ENCODE results near the gene ANKRD23. TPM values are rescaled to one million over a fixed set of nuclear protein-coding genes. Genes with fewer than 3 reads are reported as not detected.

The ANKRD23 gene
- total and polyA plus RNA-seq, 2 of the 4 experiments (the other 2 are of a cell fraction): 0.54 to 1.5 TPM

DNA sequence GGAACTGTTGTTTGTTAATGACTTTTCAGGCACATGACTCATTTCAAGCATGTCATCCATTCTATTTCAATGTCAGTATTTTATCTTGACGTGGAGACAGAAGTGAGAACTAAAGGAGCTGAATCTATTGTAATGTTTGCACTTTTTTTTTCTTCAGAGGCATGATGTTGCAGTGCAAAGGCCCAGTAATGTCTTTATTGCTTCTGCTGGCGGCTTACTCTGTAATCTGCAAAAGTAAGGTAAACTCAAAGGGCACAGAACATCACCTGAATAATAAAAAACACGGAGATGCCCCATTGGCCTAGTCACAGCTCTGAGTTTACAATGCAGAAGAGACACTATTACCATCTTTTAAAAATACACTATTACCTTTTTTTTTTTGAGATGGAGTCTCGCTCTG, 30.2 kb downstream of the ANKRD23 start:
- Histone ChIP-seq H2AK5ac (ENCODE audit: low read depth, low read length) (no peak overlapping the region), H2AFZ (replicated peaks; ENCODE audit: low read length, poor library complexity) (no peak overlapping the region), H3K56ac (ENCODE audit: extremely low read depth, insufficient read depth, low read length) (no peak overlapping the region), H2BK120ac (ENCODE audit: low read depth, low read length) (no peak overlapping the region), H3K27ac (ENCODE audit: insufficient read depth, low read length) (no peak overlapping the region), H3K79me1 (ENCODE audit: low read depth in 1 of 2, low read length in 2 of 2) (peaks cover 12 to 15% of the 10 kb centered on the region in 2 experiments), H2BK20ac (ENCODE audit: low read depth, low read length) (no peak overlapping the region), H4K8ac (ENCODE audit: low read depth in 2 of 2, low read length in 2 of 2) (no peak overlapping the region), H3K9me3 (ENCODE audit: control insufficient read depth, insufficient read depth, low read length) (no peaks in the 10 kb centered on the region), H3K14ac (replicated peaks; ENCODE audit: low read depth, low read length) (no peak overlapping the region), H2AK9ac (replicated peaks; ENCODE audit: low read depth, low read length, poor library complexity) (no peak overlapping the region), H4K5ac (ENCODE audit: low read depth, low read length) (no peak overlapping the region), H3K9ac (ENCODE audit: low read depth, low read length) (no peak overlapping the region), H3K9me1 (ENCODE audit: insufficient read depth, low read length) (peaks cover 13% of the 10 kb centered on the region), H3K23ac (ENCODE audit: low read depth, low read length) (no peak overlapping the region), H3K18ac (ENCODE audit: low read depth, low read length) (no peak overlapping the region), H4K20me1 (ENCODE audit: insufficient read depth, low read length) (peaks cover 16% of the 10 kb centered on the region), H3K4me2 (ENCODE audit: low read depth, low read length) (no peak overlapping the region), H2BK5ac (ENCODE audit: low read depth, low read length, poor library complexity, severe bottlenecking) (no peak overlapping the region), H4K91ac (ENCODE audit: insufficient read depth, low read depth, low read length) (no peak overlapping the region), H3K4ac (ENCODE audit: low read depth, low read length) (no peak overlapping the region), H2BK15ac (ENCODE audit: low read depth, low read length) (no peak overlapping the region), H3K4me3 (ENCODE audit: insufficient read depth, low read depth, low read length) (no peak overlapping the region), H3K27me3 (ENCODE audit: control insufficient read depth, insufficient read depth, low read length) (no peaks in the 10 kb centered on the region), H3K4me1 (ENCODE audit: control insufficient read depth, insufficient read depth, low read length) (peaks cover 12% of the 10 kb centered on the region), H3K36me3 (ENCODE audit: control insufficient read depth, insufficient read depth, low read length) (peaks cover 2% of the 10 kb centered on the region; the same call in 1 of the 2 replicates)
- in situ Hi-C loops (cut with MboI; ENCODE audit: low sequenced_read_pairs): no loop called here
- intact Hi-C loops (cut with micrococcal nuclease): no loop called here
- ChIA-PET CTCF (no interaction called here), POLR2A (ENCODE audit: unreplicated experiment) (interaction anchor here (0.7 kb wide), 1 partner anchor 149 kb away, joined by 3 read pairs; no protein-coding TSS in a partner anchor)
- dilution Hi-C loops (cut with HindIII; ENCODE audit: low sequenced_read_pairs, unreplicated experiment): no loop called here
- ATAC-seq (ENCODE audit: low read depth) (no peak), DNase-seq (no peak)
- TF ChIP-seq POLR2A (IDR thresholded peaks at IDR 0.05; ENCODE audit: low read depth, low read length): no peak
- no peak for TF ChIP-seq BHLHE40 (IDR thresholded peaks at IDR 0.05; ENCODE audit: low read depth, low read length)
- no peak for TF ChIP-seq SMC3 (IDR thresholded peaks at IDR 0.05; ENCODE audit: low read depth, low read length)
- TF ChIP-seq, protein P1, sequence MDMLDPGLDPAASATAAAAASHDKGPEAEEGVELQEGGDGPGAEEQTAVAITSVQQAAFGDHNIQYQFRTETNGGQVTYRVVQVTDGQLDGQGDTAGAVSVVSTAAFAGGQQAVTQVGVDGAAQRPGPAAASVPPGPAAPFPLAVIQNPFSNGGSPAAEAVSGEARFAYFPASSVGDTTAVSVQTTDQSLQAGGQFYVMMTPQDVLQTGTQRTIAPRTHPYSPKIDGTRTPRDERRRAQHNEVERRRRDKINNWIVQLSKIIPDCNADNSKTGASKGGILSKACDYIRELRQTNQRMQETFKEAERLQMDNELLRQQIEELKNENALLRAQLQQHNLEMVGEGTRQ (IDR thresholded peaks at IDR 0.05; ENCODE audit: low read depth, low read length): no peak
- TF ChIP-seq FOS (IDR thresholded peaks at IDR 0.05; ENCODE audit: low read depth, low read length): no peak
- no peak for TF ChIP-seq MXI1 (IDR thresholded peaks at IDR 0.05; ENCODE audit: borderline replicate concordance, low read depth, low read length)
- TF ChIP-seq CEBPB (IDR thresholded peaks at IDR 0.05; ENCODE audit: low read depth, low read length): no peak
- TF ChIP-seq MAFK (IDR thresholded peaks at IDR 0.05; ENCODE audit: low read depth, low read length): no peak
- TF ChIP-seq MAZ (IDR thresholded peaks at IDR 0.05; ENCODE audit: borderline replicate concordance, low read depth, low read length): no peak
- no peak for TF ChIP-seq NFE2L2 (IDR thresholded peaks at IDR 0.05; ENCODE audit: low read depth, low read length)
- no peak for TF ChIP-seq RCOR1 (IDR thresholded peaks at IDR 0.05; ENCODE audit: insufficient replicate concordance, low read length)
- TF ChIP-seq CHD1 (IDR thresholded peaks at IDR 0.05; ENCODE audit: low read depth, low read length): no peak
- TF ChIP-seq, protein P2, sequence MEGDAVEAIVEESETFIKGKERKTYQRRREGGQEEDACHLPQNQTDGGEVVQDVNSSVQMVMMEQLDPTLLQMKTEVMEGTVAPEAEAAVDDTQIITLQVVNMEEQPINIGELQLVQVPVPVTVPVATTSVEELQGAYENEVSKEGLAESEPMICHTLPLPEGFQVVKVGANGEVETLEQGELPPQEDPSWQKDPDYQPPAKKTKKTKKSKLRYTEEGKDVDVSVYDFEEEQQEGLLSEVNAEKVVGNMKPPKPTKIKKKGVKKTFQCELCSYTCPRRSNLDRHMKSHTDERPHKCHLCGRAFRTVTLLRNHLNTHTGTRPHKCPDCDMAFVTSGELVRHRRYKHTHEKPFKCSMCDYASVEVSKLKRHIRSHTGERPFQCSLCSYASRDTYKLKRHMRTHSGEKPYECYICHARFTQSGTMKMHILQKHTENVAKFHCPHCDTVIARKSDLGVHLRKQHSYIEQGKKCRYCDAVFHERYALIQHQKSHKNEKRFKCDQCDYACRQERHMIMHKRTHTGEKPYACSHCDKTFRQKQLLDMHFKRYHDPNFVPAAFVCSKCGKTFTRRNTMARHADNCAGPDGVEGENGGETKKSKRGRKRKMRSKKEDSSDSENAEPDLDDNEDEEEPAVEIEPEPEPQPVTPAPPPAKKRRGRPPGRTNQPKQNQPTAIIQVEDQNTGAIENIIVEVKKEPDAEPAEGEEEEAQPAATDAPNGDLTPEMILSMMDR (conservative IDR thresholded peaks at IDR 0.05; ENCODE audit: low read depth, low read length): no peak
- 92% methylated on average over 2 of the region's 4 CpGs; no CpG with 5 or more reads in 1 of the 2 experiments for WGBS, 2 experiments (ENCODE audit: extremely low coverage in 2 of 2, insufficient read length in 1 of 2)
- BruUV-seq (replicated peaks): no TSS peak

Data from IMR-90 (cell line).